Stimulated activated naive CD4-positive, alpha-beta T cell treated with Interleukin-2 at 50 U/mL for 16 hours (primary cell): ENCODE measurements around the gene SLC10A3.

Source experiments
- DNase-seq: peaks from one replicate; lab custom pipeline; 2025; lab: John Stamatoyannopoulos, UW

Gene SLC10A3

DNA sequence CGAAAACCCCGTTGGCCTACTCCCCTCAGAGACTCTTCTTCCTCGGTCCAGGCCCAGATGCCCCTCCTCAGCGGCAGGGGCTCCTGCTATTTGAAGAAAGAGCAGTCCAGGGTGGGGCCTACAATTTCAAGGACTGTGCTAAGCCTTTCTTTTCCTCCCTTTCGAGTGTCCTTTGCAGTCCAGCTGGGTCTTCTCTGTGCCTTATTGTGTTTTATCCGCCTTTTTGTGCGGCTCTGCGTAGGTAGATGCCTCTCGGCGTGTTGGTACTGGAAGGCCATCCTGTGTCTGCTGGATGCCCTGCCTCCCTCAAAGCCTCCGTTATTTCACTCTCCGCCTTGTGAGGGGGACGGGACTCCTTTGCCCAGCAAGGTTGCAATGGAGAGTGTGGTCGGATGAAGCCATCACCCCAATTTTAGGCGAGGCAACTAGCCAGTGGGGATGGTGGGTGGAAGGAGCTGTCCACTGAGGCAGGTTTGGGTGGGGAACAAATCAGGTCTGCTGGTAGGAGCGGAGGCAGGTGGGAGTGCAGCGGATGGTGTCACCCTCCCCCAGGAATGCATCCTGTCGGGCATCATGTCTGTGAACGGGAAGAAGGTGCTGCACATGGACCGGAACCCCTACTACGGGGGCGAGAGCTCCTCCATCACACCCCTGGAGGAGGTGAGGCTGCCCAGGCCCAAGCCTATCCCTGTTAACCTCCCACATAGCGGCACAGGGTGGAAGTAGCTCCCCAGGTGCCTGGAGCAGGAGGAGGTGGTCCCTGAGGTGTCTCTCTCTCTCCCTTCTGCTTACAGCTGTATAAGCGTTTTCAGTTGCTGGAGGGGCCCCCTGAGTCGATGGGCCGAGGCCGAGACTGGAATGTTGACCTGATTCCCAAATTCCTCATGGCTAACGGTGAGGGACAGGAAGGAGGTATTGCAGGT, 52.2 kb downstream of the SLC10A3 start:
- DNase-seq = no peak
